ENCODE data around the gene TRERF1. TPM values are rescaled to one million over a fixed set of nuclear protein-coding genes. Genes with fewer than 3 reads are reported as not detected.

Gene TRERF1
- total and polyA plus RNA-seq, 2 of the 8 experiments (the other 6 are each of a cell fraction or from before 2014, with no cell fraction given) = 10.8 to 21.5 TPM

DNA sequence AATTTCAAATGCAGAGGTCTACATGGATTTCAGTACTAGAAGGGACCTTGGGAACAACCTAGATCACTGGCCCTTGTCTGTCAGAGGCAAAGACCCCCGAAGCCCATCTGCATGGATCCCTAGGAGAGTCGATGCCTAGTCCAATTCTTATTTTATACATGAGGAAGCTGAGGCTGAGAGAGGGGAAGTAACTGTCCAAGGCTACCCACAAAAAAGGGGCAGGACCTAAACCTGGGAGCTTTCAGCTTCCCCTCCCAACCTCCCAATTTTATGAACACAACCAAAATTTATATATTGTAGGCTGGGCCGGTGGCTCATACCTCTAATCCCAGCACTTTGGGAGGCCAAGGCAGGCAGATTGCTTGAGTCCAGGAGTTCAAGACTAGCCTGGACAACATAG is 73.2 kb downstream of the TRERF1 start (continued):
- TF ChIP-seq EGR1 (IDR thresholded peaks at IDR 0.05; ENCODE audit: borderline replicate concordance, low read depth, low read length) (no peak), NANOG (IDR thresholded peaks at IDR 0.05; ENCODE audit: insufficient read depth, low read depth, low read length, poor library complexity, severe bottlenecking) (no peak), CTBP2 (IDR thresholded peaks at IDR 0.05; ENCODE audit: borderline replicate concordance, insufficient read depth, insufficient read length, low read length) (no peak)

Data from H1 (cell line).